ENCODE data around the gene SLCO2B1.
A peak's percentile ranks its signal among the peaks of the same experiment; 100 is the strongest.
"Not testable (repeated sequence)": the region's sequence is repeated elsewhere in the genome, so short reads cannot be mapped to it uniquely, and the experiment has no call there.

The SLCO2B1 gene, protein sequence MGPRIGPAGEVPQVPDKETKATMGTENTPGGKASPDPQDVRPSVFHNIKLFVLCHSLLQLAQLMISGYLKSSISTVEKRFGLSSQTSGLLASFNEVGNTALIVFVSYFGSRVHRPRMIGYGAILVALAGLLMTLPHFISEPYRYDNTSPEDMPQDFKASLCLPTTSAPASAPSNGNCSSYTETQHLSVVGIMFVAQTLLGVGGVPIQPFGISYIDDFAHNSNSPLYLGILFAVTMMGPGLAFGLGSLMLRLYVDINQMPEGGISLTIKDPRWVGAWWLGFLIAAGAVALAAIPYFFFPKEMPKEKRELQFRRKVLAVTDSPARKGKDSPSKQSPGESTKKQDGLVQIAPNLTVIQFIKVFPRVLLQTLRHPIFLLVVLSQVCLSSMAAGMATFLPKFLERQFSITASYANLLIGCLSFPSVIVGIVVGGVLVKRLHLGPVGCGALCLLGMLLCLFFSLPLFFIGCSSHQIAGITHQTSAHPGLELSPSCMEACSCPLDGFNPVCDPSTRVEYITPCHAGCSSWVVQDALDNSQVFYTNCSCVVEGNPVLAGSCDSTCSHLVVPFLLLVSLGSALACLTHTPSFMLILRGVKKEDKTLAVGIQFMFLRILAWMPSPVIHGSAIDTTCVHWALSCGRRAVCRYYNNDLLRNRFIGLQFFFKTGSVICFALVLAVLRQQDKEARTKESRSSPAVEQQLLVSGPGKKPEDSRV

DNA sequence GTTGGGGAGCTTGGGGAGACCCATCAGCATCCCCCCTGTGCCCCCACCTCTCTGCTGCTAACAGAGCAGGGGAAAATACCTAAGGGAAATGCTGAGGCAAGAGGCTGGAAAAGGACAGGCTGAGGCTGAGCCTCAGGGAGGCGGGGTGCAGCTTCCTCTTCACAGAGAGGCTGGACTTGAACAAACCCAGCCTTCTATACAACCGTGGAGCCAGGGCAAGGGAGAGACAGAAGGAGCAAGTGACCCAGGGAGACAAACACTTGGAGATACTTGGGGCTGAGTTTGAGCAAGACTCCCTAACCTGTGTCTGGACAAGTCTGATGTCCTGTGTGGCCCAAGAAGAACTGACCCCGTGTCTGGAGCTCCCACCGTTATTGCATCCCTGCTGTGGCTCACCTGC lies at the start of gene SLCO2B1:
Gene SLCO2B1, plus strand, starts transcription at position 229 of the 400 bp plus-strand sequence. CDS start 275 bp downstream, outside the sequence.
- no peak for DNase-seq

DNA sequence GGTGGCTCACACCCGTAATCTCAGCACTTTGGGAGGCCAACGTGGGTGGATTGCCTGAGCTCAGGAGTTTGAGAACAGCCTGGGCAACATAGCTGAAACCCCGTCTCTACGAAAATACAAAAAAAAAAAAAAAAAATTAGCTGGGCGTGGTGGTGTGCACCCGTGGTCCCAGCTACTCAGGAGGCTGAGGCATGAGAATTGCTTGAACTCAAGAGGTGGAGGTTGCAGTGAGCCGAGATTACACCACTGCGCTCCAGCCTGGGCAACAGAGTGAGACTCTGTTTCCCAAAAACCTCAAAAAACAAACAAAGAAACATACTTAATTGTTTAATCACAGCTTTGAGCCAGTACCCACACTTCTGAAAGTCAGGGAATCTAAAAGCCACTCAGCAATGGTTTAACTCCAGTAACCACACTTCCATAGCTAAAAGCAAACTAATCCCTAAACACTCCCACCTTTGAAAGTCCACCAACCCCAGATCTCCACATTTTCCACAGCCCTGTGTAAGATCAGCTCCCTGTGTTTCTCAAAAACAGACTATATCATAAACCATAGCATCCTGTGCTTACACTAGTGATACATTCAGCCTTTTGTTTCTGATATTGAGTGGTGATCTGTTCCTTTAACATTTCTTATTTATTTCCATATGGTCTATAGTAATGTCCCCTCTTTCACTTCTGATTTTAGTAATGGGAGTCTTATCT lies 49.3 kb upstream of the SLCO2B1 start:
- DNase-seq = no peak

DNA sequence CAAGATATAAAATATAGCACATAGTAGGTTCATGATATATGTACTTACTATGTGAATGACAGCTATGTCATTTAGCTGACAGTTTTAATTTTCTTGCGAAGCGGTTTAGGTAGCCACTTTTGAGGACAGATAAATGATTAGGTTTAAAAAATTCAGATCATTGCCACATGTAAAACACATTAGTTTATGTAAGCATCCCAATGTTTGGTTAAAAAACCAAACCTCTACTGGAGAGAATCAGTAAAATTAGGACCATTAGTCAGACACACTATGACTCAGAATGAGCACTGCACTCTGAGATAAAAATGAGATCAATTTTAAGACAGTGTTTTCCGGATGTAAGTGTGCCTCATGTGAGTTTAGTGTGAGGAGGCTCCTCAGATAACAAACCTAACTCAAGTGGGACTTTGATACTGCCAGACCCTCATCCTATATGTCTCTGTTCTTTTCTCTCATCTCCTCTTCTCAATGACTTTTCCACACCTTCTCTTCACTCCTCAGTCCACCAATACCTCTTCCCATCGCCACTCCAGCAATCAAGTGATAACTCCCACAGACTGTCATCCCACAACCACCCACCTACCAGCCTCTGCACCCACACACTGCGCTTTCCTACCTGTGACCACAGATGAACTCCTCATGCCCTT lies 47.4 kb upstream of the SLCO2B1 start:
- DNase-seq = no peak

DNA sequence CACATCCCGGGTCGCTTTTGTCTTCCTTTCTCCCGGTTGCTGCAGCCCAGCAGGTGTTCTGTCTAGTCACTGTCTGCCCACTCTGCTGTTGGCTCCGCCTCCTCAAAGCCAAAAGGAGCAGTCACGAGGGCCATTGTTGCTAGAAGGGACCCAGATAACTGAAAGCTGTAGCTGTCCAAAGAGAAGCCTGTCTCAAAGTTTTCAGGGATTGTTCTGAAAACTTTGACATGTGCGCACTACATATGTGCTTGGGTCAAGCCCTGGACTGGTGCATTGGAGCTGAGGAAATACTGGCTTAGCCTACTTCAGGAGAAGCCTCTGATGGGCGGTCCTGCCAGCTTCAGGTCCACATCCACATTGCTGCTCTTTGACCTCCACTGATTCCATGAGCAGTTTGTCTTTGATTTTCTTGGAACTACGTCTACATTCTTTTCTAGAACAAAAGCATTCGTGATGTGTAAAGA lies 45.4 kb upstream of the SLCO2B1 start:
- no peak for DNase-seq

DNA sequence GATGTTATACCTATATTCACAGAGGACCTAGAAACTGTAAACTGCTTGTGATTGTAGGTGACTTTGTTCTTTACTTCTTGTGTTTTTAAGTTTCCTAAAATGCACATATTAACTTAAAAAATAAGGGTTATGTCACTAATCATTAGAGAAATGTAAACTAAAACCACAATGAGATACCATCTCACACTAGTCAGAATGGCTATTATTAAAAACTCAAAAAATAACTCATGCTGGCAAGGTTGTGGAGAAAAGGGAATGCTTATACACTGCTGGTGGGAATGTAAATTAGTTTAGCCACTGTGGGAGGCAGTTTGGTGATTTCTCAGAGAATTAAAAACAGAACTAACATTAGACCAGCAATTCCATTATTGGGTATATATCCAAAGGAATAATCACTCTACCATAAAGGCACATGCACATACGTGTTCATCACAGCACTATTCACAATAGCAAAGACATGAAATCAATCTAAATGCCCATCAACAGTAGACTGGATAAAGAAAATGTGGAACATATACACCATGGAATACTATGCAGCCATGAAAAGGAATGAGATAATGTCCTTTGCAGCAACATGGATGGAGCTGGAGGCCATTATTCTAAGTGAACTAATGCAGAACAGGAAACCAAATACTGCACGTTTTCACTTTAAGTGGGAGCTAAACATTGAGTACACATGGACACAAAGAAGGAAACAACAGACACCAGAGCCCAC lies 44.8 kb upstream of the SLCO2B1 start:
- DNase-seq = not testable (repeated sequence)

DNA sequence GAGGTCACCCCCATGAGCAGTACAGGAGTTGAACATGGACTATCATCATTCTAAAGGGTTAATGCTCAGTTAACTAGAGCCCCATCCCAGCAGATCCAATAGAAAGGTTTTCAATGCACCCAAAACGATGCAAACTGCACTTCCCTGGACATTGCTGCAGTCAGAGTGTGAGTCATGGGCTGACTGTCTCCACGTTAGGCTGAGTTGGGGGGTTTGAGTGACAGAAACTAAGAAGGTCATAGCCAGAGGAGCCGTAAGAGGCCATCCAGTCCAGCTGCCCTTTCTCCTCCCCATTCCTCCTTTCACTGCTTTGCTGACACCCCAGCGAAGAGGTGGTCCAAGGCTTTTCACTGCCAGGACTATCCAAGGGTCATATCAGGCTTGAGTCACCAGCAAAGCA lies 43.7 kb upstream of the SLCO2B1 start:
- no peak for DNase-seq

DNA sequence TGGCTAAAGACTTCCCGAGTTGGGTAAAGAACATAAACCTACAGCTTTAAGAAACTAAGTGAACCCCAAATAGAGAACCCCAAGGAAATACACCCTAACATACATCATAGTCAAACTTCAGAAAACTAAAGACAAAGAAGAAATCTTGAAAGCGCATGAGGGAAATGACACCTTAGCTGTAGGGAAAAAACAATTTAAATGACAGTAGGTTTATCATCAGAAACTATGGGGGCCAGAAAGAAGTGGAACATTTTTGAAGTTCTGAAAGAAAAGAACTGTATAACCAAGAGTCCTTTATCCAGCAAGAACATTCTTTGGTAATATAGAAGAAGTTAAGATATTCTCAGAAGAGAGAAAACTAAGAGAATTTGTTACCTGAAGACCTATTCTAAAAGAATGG lies 38.7 kb upstream of the SLCO2B1 start:
- no peak for DNase-seq

DNA sequence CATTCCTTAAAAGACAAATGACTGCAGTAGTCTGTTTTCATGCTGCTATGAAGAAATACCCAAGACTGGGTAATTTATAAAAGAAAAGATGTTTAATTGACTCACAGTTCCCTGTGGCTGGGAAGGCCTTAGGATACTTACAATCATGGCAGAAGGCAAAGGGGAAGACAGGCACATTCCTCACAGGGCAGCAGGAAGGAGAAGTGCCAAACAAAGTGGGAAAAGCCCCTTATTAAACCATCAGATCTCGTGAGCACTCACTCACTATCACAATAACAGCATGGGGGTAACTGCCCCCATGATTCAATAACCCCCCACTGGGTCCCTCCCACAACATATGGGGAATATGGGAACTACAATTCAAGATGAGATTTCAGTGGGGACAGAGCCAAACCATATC lies 37.9 kb upstream of the SLCO2B1 start:
- DNase-seq = no peak

DNA sequence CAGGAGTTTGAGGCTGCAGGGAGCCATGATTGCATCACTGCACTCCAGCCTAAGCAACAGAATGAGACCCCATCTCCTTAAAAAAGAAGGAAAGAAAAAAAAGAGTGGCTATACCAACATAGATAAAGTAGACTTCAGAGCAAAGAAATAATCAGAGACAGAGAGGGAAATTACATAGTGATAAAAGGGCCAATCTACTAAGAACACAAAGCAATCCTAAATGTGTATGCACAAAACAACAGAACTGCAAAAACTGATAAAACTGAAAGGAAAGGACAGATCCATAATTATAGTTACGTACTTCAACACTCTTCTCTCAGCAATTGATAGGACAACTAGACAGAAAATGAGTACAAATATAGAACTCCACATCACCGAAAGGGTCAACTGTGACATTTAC lies 36.4 kb upstream of the SLCO2B1 start:
- no peak for DNase-seq

DNA sequence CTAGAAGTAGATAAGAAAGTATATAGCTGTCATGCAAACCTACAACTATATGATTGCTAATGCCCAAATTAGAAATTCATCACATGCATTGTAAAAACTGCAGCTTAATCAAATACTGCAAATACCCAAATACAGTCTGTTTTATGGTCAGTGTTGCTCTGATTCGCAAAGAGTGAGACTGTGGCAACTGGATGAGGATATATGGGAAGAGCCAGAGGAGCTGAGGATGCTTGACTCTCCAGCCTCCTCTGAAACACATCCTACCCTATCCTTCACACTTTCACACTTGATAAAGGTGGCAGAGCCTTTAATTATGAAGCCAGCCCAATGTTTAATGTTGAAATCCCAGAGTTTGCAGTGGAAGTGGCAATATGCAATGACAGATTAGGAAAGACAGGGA lies 32.3 kb upstream of the SLCO2B1 start:
- no peak for DNase-seq

DNA sequence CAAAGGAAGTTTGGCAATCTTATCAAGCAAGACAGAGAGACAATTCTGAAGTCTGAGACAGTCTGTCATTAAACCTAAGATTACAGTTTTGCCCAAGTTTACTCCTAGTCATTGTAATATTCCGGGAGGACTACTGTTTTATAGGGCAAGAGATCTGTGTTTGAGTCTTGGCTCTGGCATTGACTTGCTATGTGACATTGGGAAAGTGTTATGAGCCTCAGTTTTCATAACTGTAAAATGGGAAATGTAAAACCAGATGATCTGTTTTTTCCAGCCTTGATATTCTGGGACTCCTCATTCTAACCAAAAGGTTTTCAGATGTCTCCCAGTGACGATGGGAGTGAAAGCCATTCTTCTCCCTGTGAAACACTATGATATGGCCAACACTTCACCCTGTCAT lies 24.3 kb upstream of the SLCO2B1 start:
- DNase-seq = no peak

DNA sequence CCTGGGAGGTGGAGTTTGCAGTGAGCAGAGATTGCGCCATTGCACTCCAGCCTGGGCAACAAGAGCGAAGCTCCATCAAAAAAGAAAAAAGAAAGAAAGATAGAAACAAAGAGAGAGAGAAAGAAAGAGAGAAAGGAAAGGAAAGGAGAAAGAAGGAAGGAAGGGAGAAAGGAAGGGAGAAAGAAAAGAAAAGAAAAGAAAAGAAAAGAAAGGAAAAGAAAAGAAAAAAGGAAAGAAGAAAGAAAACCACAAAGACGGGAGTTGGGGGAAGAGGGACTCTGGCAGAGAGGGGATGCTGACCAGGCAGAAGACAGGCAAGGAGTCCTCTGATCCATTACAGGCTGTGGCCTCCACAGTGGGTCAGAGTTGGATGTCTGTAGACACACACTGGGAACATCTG lies 18.8 kb upstream of the SLCO2B1 start:
- no peak for DNase-seq

DNA sequence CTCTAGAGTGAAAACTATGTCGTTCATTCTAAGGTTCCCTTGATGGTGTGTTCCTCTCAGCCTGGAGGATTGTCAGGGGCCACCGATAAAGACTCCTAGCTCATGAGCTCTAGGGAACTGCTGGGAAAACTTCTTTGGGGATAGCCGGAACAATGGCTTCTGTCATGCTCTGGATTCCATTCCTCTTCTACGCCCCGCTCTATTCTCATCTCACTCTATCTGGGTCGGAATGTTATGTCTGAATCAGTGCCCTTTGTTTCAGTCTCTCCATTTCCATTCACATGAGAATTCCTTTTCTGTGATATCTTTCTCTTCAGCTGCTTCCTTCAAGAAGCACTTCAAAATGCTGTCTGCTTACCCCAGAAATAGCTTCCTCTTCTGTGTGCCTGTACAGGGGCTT lies 16.9 kb upstream of the SLCO2B1 start:
- DNase-seq = no peak

DNA sequence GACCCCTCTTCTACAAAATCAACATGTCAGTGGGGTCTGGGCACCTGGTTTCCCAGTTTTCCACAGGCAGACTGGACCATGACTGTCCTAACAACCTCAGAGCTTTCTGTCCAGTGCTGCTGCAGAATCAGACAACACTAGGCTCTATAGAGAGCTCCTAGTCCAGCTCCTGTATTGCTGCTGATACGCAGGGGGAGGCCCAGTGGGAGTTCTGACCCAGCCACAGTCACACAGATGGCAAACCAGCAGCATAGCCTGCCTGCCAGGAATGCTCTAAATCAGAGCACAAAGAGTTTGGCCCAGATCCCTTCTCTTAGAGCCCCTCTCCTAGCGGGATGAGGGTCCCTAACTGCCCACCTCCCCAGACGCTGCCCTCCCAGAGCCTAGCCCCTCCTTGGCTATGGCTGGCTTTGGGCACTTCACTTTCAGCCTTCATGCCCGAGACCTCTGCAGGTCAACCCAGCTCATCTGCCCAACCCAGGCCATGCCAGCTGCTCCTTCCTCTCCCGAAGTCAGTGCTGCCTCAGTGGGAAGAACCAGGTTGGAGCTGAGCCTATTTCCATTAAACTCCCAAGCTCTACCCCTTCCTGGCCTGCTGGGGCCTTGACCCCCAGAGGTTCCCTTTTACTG lies 15.8 kb upstream of the SLCO2B1 start:
- DNase-seq = no peak

DNA sequence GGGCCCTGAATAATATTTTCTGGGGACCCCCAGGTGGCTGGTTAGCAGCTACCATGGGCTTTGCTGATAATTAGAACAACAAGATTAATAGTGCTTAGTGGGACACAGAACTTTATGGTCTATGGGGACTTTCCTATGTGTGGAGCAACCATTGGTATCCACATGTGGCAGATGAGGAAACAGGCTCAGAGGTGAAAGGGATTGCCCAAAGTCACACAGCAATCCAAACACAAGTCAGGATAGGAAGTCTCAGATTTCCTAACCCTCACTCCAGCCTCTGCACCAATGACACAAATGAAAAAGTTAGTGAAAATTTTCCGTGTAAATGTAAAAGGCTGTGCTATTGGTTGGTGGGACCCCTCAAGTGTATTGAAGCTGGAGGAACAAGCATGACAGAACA lies 15.3 kb upstream of the SLCO2B1 start:
- DNase-seq = no peak

DNA sequence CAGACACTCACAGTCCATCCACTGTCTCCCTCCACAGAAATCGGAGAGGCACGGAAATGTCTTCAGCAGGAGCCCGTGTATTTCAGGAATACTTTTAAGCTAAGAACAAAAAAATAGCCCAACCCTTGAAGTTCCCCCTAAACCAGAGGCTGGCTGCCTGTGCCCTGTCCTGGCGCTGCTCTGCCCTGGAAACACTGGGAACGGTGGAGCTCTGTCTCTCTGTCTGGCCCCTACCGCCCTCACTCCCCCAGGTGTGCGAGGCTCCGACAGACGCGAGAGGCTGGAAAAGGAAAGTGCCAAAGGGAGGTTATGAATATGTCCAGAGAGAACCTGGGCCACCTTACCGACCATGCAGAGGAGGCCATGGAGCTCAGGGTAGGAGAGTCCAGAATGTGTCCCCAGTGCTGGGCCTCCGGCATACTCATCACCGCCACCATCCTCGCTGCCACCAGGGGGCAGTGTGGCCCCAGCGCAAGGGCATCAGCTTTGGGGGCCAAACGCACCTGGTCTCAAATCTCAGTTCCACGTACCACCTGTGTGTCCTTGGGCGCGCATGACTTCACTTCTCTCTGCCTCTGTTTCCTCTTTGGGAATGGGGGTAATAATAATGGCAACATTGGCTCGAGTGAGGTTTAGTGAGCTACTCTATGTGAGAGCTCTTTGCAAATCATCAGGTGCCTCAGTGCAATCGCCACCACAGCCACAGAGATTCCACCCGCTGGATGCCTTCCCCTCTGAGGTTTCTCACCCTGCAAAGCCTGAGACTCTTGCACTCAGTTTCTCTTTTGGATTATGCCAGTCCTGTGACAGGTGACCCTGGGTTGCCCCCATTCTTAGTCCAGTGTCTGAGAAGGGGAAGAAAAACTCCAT lies 10.4 kb upstream of the SLCO2B1 start:
- no peak for DNase-seq

DNA sequence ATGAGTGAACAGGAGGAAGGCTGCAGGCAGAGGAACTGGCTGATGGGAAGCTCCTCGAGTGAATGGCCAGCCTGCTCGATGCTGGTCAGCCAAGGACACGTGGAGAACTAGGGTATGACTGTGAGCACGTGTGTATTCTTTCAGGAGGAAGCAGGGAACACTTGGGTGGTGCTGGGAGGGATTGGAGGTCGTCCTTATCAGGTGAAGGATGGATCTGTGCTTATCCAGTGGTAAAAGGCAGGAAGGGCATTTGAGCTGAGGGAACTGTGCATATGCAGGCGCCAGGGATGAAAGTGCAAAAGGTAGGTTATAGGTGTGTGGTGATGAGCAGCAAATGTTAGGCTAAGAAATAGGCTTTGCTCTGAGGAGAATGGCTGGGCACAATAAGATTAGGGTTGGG lies 9.7 kb upstream of the SLCO2B1 start:
- DNase-seq = no peak

DNA sequence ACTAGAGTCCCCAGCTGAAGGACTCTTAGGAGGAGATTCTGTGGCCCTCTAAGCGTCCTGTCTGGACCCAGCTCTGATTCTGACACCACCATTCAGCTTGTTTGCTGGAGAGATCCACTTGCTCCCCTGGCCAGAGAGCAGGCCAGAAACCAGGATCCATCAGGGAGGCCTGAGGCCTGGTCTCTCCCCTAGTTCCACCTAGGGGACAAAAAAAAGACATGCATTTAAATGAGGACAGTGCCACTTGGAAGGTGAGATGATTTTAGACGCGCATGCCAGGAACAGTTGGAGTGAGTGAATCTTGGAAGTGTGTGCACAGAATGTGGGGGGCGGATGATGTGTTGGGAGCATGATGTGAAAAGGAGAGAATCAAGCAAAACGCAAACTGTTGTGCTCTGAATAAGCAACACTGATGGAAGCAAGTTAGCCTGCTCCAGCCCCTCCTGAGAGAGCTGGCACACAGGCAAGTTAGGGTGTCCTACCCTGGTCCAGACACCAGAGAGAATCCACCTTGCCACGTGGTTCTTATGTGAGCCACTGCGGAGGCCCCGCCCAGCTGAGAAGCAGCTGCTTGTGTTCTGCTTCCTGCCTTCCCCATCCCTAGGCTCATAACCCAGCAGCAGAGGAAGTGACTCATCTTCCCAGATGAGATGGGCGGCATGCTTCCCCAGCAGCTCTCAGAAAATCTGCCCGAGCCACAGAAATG lies 8.0 kb upstream of the SLCO2B1 start:
- peak; percentile 49 for DNase-seq

DNA sequence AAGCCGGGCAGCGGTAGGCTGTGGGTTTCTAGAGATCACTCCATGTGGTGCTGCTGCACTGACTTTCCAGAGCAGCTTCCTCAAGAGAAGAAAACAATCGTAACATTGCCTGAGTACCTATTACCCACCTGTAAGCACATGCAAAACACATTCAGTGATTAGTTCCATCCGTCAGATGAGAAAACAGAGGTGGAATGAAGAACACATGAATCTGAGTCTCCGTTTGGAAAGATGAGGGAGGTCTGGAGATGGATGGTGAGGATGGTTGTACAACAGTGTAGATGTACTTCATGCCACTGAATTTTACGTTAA lies 7.5 kb upstream of the SLCO2B1 start:
- DNase-seq = no peak

DNA sequence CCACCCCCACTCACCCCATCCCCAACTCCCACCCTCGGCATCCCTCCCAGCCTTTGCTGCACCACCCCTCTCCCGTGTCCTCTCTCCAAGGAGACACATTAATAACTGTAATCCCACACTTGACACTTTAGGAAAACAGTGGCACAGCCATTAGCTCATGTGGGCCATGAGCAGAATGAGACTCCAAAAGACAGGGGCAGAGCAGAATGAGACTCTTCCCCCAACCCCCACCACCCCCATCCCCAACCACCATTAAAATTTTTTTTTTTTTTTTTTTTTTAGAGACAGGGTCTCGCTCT lies 6.2 kb upstream of the SLCO2B1 start:
- no peak for DNase-seq
